GM19468 (cell line): ENCODE measurements around the gene DNAJB4.
"Not testable (repeated sequence)": the region's sequence is repeated elsewhere in the genome, so short reads cannot be mapped to it uniquely, and the experiment has no call there.

Source experiments
- ATAC-seq: cut with Tn5 transposase; IDR thresholded peaks from one replicate; pipeline ENCODE4 v1.9.1; 2021; ENCODE audit warnings: mild to moderate bottlenecking, moderate library complexity, moderate number of reproducible peaks; ENCODE audit not compliant: unreplicated experiment; ENCODE audit errors: extremely low read depth

Gene DNAJB4

GRCh38 chr1:78058670-78059069 lies 53.9 kb downstream of the DNAJB4 start:
- no peak for ATAC-seq

GRCh38 chr1:78060857-78061563 lies 56.3 kb downstream of the DNAJB4 start:
- ATAC-seq: no peak

GRCh38 chr1:78061825-78062523 lies 57.2 kb downstream of the DNAJB4 start:
- no peak for ATAC-seq

GRCh38 chr1:78064886-78065285 lies 60.1 kb downstream of the DNAJB4 start:
- ATAC-seq: not testable (repeated sequence)
